GM08714 (cell line): Measurements from ENCODE around the gene PPP1R1B.

Experiments
- H3K4me3 ChIP-seq: fragments of 200-500 bp; sonication (Bioruptor generic); 2 replicates; pipeline ENCODE4 v1.5.1; 2014; ENCODE audit warnings: mild to moderate bottlenecking, low read length, inconsistent platforms
- ZNF274 ChIP-seq: IDR thresholded peaks from 2 replicates; pipeline ENCODE4 v1.6.1; 2012; ENCODE audit warnings: mild to moderate bottlenecking, low read depth, low read length

Gene PPP1R1B

DNA sequence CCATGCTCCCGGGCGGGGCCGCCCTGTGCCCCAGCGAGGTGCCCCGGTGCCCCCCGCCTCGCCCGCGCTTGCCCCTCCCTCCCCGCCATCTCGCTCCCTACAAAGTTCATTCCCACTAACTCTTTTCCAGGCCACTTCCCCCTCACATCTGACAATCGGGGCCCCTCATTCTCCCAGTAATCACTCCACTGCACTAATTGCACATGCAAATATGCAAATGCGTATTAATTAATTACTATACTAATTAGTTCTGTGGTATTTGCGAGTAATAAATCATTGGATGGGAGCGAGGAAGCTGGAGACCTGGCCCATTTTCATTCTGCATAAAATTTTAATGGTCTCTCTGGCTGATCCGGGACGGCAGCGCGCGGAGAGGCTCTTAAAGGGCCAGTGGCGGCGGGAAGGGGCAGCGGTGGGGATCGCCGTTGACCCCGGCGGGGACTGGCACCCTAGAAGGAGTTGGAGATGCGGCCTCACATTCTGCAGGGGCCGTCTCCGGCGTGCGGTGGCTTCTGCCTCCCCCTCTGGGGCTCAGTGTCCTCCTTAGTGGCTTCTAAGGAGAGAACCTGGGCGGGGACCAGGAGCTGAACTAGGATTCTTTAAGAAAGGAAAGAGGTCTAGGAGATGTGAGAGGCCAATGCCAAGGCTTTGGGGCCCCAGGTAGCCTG lies 8.4 kb upstream of the PPP1R1B start:
- TF ChIP-seq ZNF274, result no peak
- peak overlapping the region; percentile 53 for H3K4me3 ChIP-seq

GRCh38 chr17:39618956-39619785 lies 7.6 kb upstream of the PPP1R1B start:
- no peak for TF ChIP-seq ZNF274
- H3K4me3 ChIP-seq, result no peak overlapping the region

DNA sequence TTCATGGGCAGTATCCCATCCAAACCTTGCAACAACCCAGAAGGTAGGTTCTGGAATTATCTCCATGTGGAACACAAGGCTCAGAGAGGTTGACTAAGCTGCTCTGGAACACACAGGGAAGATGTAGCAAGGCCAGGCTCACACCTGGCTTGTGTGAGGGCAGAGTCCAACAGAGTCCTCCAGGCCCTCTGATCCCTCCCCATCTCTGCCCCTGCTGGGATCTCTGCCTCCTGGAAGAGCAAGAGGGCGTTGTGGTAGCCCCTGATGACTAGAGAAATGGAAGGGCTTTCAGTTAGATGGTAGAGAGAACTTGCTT lies 7.0 kb upstream of the PPP1R1B start:
- TF ChIP-seq ZNF274, result no peak

DNA sequence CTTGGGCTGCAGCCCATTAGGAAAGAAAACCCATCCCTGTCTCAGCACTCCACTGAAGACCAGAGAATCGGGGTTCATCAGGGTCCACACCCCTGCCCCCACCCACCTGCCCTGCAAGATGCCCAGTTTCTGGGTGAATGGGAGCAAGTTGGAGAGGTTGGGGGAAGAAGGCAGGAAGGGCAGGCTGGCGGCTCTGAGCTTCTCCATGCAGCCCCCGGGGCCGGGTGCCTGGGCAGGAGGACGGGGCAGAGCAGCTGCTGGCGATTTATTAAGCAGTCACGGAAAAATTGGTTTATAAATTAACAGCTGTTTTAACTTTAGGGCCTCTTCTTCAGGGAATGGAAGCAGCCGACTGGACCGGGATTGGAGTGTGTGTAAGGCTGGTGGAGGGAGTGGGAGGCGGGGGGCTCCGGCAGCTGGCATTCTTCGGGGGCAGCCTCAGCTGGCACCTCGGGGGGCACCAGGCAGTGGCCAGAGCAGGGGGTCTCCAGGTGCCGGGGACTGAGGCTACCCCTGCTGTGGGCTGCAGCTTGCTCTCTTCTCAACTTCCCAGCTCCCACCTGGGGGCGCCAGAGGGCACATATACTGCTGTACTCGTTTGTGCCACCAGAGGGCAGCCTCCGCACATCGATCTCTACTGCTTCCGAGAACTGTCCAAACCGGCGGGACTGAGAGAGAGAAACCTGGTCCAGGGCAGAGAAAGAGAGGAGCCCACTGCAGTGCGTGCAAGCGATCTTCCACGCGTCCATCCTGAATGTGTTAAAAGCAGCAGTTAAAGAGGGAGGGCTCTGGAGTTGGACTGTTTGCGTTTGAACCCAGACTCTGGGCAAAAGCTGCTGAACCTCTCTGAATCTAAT lies 5.0 kb upstream of the PPP1R1B start:
- TF ChIP-seq ZNF274, result no peak
- no peak overlapping the region; the same call in 1 of the 2 replicates for H3K4me3 ChIP-seq

More for the DNA sequence above, 7.0 kb upstream of the PPP1R1B start:
- no peak overlapping the region for H3K4me3 ChIP-seq

DNA sequence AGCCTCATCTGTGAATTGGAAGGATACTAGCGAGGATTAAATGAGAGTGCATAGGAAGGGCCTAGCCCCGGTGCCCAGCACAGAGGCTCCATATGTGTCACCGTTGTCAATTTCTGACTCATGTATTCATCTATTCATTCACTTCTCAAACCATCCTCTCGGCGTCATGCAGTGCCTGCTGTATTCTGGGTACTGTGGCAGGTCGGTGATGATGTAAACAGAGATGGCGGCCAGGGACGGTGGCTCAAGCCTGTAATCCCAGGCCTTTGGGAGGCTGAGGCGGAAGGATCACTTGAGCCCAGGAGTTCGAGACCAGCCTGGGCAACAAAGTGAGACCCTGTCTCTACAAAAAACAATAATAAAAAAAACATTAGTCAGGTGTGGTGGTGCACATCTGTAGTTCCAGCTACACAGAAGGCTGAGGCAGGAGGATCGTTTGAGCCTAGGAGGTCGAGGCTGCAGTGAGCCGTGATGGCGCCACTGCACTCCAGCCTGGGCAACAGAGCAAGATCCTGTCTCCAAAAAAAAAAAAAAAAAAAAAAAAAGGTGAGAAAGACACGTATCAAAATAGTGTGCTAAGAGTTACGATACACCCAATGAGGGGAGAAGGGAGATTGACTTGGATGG lies 4.3 kb upstream of the PPP1R1B start:
- TF ChIP-seq ZNF274, result no peak
- no peak overlapping the region; the same call in 1 of the 2 replicates for H3K4me3 ChIP-seq

- TF ChIP-seq ZNF274, result no peak
- no peak overlapping the region for H3K4me3 ChIP-seq
Observed at GRCh38 chr17:39623356-39623950, 3.3 kb upstream of the PPP1R1B start.

GRCh38 chr17:39624313-39624712 lies 2.4 kb upstream of the PPP1R1B start:
- no peak overlapping the region for H3K4me3 ChIP-seq
- TF ChIP-seq ZNF274, result no peak

- no peak for TF ChIP-seq ZNF274
- no peak overlapping the region for H3K4me3 ChIP-seq
Observed at GRCh38 chr17:39625198-39625785, 1.5 kb upstream of the PPP1R1B start.

DNA sequence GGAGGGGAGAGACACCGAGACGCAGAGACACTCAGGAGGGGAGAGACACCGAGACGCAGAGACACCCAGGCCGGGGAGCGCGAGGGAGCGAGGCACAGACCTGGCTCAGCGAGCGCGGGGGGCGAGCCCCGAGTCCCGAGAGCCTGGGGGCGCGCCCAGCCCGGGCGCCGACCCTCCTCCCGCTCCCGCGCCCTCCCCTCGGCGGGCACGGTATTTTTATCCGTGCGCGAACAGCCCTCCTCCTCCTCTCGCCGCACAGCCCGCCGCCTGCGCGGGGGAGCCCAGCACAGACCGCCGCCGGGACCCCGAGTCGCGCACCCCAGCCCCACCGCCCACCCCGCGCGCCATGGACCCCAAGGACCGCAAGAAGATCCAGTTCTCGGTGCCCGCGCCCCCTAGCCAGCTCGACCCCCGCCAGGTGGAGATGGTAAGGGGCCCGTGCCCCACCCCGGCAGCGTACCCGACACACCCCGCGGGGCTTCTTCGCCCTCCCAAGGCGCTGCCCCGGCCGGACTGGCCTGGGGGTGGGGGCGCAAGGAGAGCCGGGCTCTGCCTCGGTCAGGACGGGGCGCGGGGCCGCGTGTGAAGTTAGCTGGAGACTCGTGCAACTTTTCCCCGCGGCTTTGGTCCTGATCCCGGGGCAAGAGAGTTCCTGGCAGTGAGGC lies 427 bp downstream of the PPP1R1B start:
- H3K4me3 ChIP-seq, result no peak overlapping the region
- no peak for TF ChIP-seq ZNF274

GRCh38 chr17:39627712-39628516 lies 1.2 kb downstream of the PPP1R1B start:
- no peak overlapping the region for H3K4me3 ChIP-seq
- TF ChIP-seq ZNF274, result no peak

- TF ChIP-seq ZNF274, result no peak
- no peak overlapping the region for H3K4me3 ChIP-seq
Observed at GRCh38 chr17:39628655-39629493, 2.1 kb downstream of the PPP1R1B start.
